Gastrocnemius medialis (tissue), 4 donors: Measurements from ENCODE around the gene PDXK. TPM values are rescaled to one million over a fixed set of nuclear protein-coding genes. Genes with fewer than 3 reads are reported as not detected.

Experiments used
- ATAC-seq, 2 donors: fragments of 150-250 bp; one replicate each; pipeline ENCODE4 v1.9.1; 2016
- DNase-seq, 2 donors: peaks; one replicate each; pipeline ENCODE4 v3.0.0-alpha.2; 2019
- H3K27ac ChIP-seq, 4 donors: fragments of 200-600 bp; sonication (generic); 1 replicate in 1 of 4; 2 replicates in 3 of 4; pipeline ENCODE4 v1.5.1; 2016 to 2018; ENCODE audit warnings: mild to moderate bottlenecking in 2 of 4, moderate library complexity in 1 of 4
- H3K27me3 ChIP-seq, 3 donors: fragments of 200-600 bp; sonication (generic) in 2 of 3; 1 replicate in 1 of 3; 2 replicates in 2 of 3; pipeline versions ENCODE4 v1.5.1 to v1.6.0; 2016 to 2019; ENCODE audit warnings: mild to moderate bottlenecking in 1 of 3, moderate library complexity in 1 of 3
- H3K36me3 ChIP-seq, 2 donors: fragments of 200-600 bp; sonication (generic) in 1 of 2; one replicate each; pipeline ENCODE4 v1.5.1; 2017 to 2018
- H3K4me1 ChIP-seq, 2 donors: fragments of 200-600 bp; sonication (generic) in 1 of 2; one replicate each; pipeline ENCODE4 v1.5.1; 2016 to 2017; ENCODE audit warnings: mild to moderate bottlenecking in 2 of 2
- H3K4me3 ChIP-seq, 4 donors: fragments of 200-600 bp; sonication (generic) in 3 of 4; 1 replicate in 1 of 4; 2 replicates in 3 of 4; pipeline ENCODE4 v1.5.1; 2016 to 2019; ENCODE audit warnings: mild to moderate bottlenecking in 2 of 4
- H3K9me3 ChIP-seq, 3 donors: fragments of 200-600 bp; sonication (generic) in 2 of 3; 1 replicate in 1 of 3; 2 replicates in 2 of 3; pipeline ENCODE4 v1.5.1; 2016 to 2019
- CTCF ChIP-seq, 5 experiments: fragments of 450-650 bp in 3 of 5; fragments of 200-600 bp in 2 of 5; sonication (generic) in 2 of 5; IDR thresholded peaks in 4 of 5; conservative IDR thresholded peaks in 1 of 5; 1 replicate in 4 of 5; 2 replicates in 1 of 5; pipeline ENCODE4 v1.5.1; 2016 to 2019; ENCODE audit warnings: antibody characterized with exemption in 5 of 5, mild to moderate bottlenecking in 3 of 5, moderate library complexity in 3 of 5
- POLR2A ChIP-seq, 2 donors: fragments of 450-650 bp; IDR thresholded peaks; one replicate each; pipeline ENCODE4 v1.6.1; 2017; ENCODE audit warnings: antibody characterized with exemption in 2 of 2, mild to moderate bottlenecking in 2 of 2, moderate library complexity in 2 of 2
- in situ Hi-C, 4 donors: fragments of 200-750 bp; cut with MboI; loops; one replicate each; pipeline versions ENCODE4 v1.15.0 to v1.8.0; 2017; ENCODE audit warnings: low sequenced_read_pairs in 4 of 4
- intact Hi-C: fragments of 100-400 bp; cut with DNase I; formaldehyde crosslinking; loops from one replicate; pipeline ENCODE4 v1.15.1; 2023; ENCODE audit warnings: low total_unique reads
- total RNA-seq, 4 donors: library from RNA; depleted of rRNA; stranded (reverse); fragments of >200 nt; gene quantifications; one replicate each; pipeline versions ENCODE4 v1.1.0 to v1.2.3, GENCODE V29; 2016

The PDXK gene
- total RNA-seq, 4 donors from 2014 or later: 12.4 to 39.2 (median 21.9) TPM

DNA sequence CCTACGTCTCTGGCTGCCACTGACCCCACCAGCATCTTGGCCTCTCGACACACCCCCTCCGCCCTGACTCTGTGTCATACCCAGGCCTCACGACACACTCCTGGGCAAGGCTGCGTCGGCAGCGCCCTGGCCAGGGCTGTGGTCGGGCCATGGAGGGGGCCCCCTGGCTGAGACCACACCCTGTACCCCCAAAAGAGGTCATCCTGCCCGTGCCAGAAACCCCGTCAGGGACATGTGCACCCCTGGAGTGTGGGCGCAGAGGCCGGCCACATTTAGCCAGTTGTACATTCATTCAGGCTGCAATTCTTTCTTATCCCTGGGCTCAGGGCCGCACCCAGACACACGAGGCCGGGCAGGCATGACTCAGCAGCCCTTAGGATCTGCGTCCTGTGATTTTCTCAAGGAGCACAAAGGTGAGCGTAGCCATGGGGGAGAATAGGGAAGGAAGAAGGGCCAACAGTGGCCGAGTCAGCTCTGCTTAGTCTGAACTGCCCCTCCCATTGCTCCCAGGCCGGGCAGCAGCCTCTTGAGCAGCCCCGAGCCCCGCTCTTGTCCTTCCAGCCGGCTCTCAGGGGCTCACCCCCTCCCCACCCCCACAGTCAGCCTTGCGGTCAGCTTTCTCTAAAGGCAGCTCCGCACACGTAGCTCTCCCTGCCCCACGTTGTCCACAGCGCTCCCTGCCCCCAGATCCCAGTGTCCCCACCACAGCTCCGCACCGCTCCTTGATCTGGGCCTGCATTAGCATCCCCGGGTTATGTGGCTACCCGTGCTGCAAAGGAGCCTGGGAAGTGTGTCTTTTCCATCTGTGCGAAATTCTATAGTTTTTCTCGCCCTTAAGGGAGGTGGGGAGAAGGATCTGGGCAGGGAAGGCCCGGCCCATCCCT, 49.3 kb downstream of the PDXK start:
- H3K4me1 ChIP-seq: no peaks in the 10 kb centered on the region
- no peak overlapping the region for H3K4me3 ChIP-seq
- intact Hi-C loops: no loop called here
- H3K36me3 ChIP-seq: peaks cover 0 to 7% of the 10 kb centered on the region in 2 donors
- H3K27me3 ChIP-seq: no peaks in the 10 kb centered on the region
- H3K27ac ChIP-seq: no peak overlapping the region
- ATAC-seq (no peak), DNase-seq (no peak)
- no peaks in the 10 kb centered on the region for H3K9me3 ChIP-seq
- in situ Hi-C loops: no loop called here
- no peak for TF ChIP-seq POLR2A (IDR thresholded peaks at IDR 0.05)
- no peak for TF ChIP-seq CTCF (IDR thresholded peaks at IDR 0.05 in 4 of 5, conservative IDR thresholded peaks at IDR 0.05 in 1 of 5)

GRCh38 chr21:43768868-43769167, 49.9 kb downstream of the PDXK start:
- Histone ChIP-seq H3K9me3 (no peaks in the 10 kb centered on the region), H3K27ac (no peak overlapping the region), H3K27me3 (no peaks in the 10 kb centered on the region), H3K36me3 (peaks cover 0 to 13% of the 10 kb centered on the region in 2 donors), H3K4me3 (no peak overlapping the region), H3K4me1 (peaks cover 0 to 1% of the 10 kb centered on the region in 2 donors)
- TF ChIP-seq CTCF (IDR thresholded peaks at IDR 0.05 in 4 of 5, conservative IDR thresholded peaks at IDR 0.05 in 1 of 5) (no peak), POLR2A (IDR thresholded peaks at IDR 0.05) (no peak)
- no peak for ATAC-seq
- no peak for DNase-seq
- in situ Hi-C loops: no loop called here
- intact Hi-C loops: no loop called here

DNA sequence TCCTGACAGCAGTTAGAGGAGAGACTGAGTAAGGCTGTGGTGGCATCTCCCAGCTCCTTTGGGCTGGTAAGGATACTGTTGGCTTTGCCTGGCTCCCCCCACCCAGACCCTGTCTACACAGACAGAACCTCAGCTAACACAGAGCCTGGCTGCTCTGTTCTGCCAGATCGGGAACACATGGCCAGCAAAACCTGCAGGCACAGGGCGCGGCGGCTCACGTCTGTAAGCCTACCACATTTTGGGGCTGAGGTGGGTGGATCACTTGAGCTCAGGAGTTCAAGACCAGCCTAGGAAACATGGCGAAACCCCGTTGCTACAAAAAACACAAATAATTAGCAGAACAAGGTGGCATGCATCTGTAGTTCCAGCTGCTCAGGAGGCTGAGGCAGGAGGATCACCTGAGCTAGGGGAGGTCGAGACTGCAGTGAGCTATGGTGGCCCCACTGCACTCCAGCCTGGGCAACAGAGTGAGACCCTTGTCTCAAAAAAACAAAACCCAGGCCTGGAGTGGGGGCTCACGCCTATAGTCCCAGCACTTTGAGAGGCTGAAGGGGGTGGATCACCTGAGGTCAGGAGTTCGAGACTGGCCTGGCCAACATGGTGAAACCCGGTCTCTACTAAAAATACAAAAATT, 50.5 kb downstream of the PDXK start:
- intact Hi-C loops (no loop called here), in situ Hi-C loops (no loop called here)
- no peak overlapping the region for H3K4me3 ChIP-seq
- DNase-seq (no peak), ATAC-seq (no peak)
- H3K27ac ChIP-seq: no peak overlapping the region
- H3K27me3 ChIP-seq: no peaks in the 10 kb centered on the region
- H3K9me3 ChIP-seq: no peaks in the 10 kb centered on the region
- TF ChIP-seq POLR2A (IDR thresholded peaks at IDR 0.05): no peak
- no peak for TF ChIP-seq CTCF (IDR thresholded peaks at IDR 0.05 in 4 of 5, conservative IDR thresholded peaks at IDR 0.05 in 1 of 5)
- H3K4me1 ChIP-seq: peaks cover 2 to 4% of the 10 kb centered on the region in 2 donors
- peaks cover 0 to 19% of the 10 kb centered on the region in 2 donors for H3K36me3 ChIP-seq

GRCh38 chr21:43770066-43770655, 51.2 kb downstream of the PDXK start:
- in situ Hi-C loops: loop anchor here in 1 of 4 donors (10.0 kb wide), 1 partner anchor 45 kb away; no protein-coding TSS in a partner anchor
- Histone ChIP-seq H3K4me1 (peaks cover 9 to 11% of the 10 kb centered on the region in 2 donors), H3K27me3 (no peaks in the 10 kb centered on the region), H3K4me3 (no peak overlapping the region), H3K9me3 (no peaks in the 10 kb centered on the region), H3K27ac (no peak overlapping the region), H3K36me3 (peaks cover 0 to 24% of the 10 kb centered on the region in 2 donors)
- DNase-seq (no peak), ATAC-seq (no peak)
- intact Hi-C loops: no loop called here
- TF ChIP-seq POLR2A (IDR thresholded peaks at IDR 0.05): no peak

DNA sequence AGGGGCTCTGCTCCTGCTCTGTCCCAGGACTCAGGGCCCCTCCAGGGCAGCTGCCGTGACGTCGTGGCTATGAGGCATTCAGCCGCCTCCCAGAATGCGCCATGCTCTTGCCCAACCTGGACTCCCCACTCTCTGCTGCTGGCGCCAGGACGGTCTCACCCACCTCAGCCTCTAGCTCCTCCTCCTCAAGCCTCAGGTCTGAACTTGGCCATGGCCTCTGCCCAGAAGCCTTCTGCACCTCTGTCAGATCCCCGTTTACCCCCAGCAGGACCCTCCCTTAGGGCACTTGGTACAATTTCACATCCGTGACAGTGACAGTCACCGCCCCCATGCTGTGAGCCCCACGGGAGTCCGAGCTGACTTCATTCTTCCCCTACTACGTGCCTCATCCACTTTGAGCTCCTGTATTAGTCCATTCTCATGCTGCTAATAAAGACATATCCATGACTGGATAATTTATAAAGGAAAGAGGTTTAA, 52.3 kb downstream of the PDXK start:
- DNase-seq (no peak), ATAC-seq (no peak)
- Histone ChIP-seq H3K36me3 (peaks cover 0 to 24% of the 10 kb centered on the region in 2 donors), H3K9me3 (no peaks in the 10 kb centered on the region), H3K4me3 (no peak overlapping the region), H3K27ac (no peak overlapping the region), H3K27me3 (no peaks in the 10 kb centered on the region), H3K4me1 (peaks cover 14 to 15% of the 10 kb centered on the region in 2 donors)
- intact Hi-C loops (no loop called here), in situ Hi-C loops (loop anchor here in 1 of 4 donors (10.0 kb wide), 1 partner anchor 46 kb away; no protein-coding TSS in a partner anchor)
- TF ChIP-seq CTCF (IDR thresholded peaks at IDR 0.05 in 4 of 5, conservative IDR thresholded peaks at IDR 0.05 in 1 of 5) (no peak), POLR2A (IDR thresholded peaks at IDR 0.05) (no peak)
